Measurements from ENCODE around the gene S100P. TPM values are rescaled to one million over a fixed set of nuclear protein-coding genes. Genes with fewer than 3 reads are reported as not detected.
"Not testable (repeated sequence)": the region's sequence is repeated elsewhere in the genome, so short reads cannot be mapped to it uniquely, and the experiment has no call there.

The S100P gene
- total RNA-seq, 1 donor from 2014 or later: not detected

DNA sequence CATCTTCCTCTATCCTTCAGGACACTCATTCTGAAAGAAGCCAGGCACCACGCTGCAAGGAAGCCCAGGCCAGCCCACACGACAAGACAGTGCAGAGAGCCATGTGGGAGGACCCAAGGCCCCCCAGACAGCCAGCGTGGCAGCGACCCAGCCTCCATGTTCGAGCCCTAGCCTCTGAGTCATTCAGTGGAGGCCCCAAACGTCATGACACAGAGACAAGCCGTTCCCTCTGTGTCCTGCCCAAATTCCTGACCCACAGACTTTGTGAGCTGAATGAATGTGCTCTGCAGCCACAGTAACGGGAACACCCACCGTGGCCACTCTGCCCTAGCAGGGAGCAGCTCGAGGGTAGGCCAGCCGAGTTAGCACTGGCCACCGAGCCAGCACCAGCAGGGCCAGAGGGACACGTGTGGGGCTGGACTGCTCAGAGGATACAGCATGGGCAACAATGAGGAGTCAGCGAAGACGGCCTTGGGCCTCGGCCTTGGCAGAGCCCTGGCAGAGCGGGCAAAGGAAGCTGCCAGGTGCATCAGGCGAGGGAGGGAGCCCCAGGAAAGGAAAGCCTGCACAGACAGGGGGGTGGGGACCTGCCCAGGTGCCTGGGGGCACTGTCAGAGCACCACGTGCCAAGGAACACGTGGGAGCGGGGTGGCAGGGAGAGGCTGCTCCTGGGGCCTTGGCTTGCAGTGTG is 30.9 kb downstream of the S100P start:
- Histone ChIP-seq H3K4me3 (no peak overlapping the region), H3K36me3 (no peaks in the 10 kb centered on the region), H3K9me3 (no peaks in the 10 kb centered on the region), H3K4me1 (peaks cover 0 to 2% of the 10 kb centered on the region in 2 donors), H3K27me3 (no peaks in the 10 kb centered on the region), H3K27ac (no peak overlapping the region)
- intact Hi-C loops (cut with DNase I): no loop called here
- no peak for DNase-seq (ENCODE audit: low spot score in 2 of 2)
- TF ChIP-seq, protein P1, sequence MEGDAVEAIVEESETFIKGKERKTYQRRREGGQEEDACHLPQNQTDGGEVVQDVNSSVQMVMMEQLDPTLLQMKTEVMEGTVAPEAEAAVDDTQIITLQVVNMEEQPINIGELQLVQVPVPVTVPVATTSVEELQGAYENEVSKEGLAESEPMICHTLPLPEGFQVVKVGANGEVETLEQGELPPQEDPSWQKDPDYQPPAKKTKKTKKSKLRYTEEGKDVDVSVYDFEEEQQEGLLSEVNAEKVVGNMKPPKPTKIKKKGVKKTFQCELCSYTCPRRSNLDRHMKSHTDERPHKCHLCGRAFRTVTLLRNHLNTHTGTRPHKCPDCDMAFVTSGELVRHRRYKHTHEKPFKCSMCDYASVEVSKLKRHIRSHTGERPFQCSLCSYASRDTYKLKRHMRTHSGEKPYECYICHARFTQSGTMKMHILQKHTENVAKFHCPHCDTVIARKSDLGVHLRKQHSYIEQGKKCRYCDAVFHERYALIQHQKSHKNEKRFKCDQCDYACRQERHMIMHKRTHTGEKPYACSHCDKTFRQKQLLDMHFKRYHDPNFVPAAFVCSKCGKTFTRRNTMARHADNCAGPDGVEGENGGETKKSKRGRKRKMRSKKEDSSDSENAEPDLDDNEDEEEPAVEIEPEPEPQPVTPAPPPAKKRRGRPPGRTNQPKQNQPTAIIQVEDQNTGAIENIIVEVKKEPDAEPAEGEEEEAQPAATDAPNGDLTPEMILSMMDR (IDR thresholded peaks at IDR 0.05): no peak

DNA sequence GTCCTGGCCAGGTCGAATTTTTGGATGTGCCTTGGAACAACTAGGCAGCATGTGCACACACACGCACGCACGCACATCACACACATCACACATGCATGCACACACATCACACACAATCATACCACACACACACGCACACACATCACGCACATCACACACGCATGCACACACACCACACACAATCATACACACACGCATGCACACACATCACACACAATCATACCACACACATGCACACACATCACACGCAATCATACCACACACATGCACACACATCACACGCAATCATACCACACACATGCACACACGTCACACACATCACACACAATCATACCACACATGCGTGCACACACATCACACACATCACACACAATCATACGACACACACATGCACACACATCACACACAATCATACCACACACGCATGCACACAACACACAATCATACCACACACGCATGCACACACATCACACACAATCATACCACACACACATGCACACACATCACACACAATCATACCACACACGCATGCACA is 31.8 kb downstream of the S100P start:
- H3K36me3 ChIP-seq; H3K9me3 ChIP-seq; intact Hi-C loops (cut with DNase I); H3K4me3 ChIP-seq; H3K27ac ChIP-seq; H3K27me3 ChIP-seq; DNase-seq (ENCODE audit: low spot score in 2 of 2); H3K4me1 ChIP-seq: not testable (repeated sequence)

DNA sequence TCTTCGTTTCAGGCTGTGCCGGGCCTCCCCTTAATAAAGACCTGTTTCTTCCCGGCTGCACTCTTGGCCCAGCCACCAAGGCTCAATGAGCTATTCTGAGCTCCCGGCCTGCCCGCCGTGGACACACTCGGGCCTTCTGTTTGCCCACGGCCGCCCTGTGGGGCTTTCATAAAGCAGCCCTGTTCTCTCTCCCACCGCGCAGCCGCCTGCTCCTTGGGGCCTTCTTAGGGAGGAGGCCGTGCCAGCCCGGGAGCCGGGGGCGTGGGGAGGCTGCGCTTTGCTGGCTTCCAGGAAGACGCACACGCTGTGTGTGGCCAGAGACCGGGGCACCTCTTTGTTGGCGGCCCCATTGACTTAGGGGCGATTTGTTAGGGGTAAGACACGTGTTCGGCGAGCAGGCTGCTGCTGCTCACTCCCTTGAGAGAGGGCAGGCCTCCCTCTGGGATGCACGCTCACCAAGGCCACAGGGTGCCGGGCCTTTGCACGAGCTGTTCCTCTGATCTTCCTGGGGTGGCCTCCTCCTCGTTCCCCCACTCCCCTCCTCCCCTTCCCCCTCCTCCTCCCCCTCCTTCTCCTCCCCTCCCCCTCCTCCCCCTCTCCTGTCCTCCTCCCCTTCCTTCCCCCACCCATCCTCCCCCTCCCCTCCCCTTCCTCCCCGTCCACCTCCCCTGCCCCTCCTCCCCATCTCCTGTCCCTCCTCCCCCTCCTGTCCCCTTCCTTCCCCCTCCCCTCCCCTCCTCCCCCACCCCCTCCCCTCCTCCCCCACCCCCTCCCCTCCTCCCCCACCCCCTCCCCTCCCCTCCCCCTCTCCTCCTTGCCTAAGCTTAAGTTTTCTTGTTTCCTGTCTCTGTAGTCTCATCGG is 33.6 kb downstream of the S100P start:
- TF ChIP-seq, protein P1 (IDR thresholded peaks at IDR 0.05): no peak
- Histone ChIP-seq H3K27ac (peak overlapping the region in 1 of 2 donors; percentile 29), H3K4me3 (peak overlapping the region in 1 of 2 donors; percentile 28), H3K4me1 (peaks cover 0 to under 1% of the 10 kb centered on the region in 2 donors), H3K27me3 (no peaks in the 10 kb centered on the region), H3K36me3 (no peaks in the 10 kb centered on the region), H3K9me3 (no peaks in the 10 kb centered on the region)
- DNase-seq (ENCODE audit: low spot score in 2 of 2): no peak
- intact Hi-C loops (cut with DNase I): no loop called here

DNA sequence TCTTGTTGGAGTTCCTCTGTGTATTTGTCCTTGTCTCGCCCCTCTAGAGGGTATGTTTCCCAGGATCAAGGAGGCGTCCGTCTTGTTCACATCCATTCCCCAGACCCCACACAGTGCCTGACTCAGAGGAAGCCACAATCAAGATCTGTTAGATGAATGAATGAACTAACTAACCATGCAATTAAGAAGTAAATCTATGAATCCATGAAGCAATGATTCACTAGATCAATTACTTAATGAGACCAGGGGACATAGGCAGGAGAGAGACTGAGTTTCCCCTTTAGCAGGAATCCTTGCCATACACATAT is 34.2 kb downstream of the S100P start:
- no peaks in the 10 kb centered on the region for H3K27me3 ChIP-seq
- H3K4me1 ChIP-seq: peaks cover 0 to 6% of the 10 kb centered on the region in 2 donors
- DNase-seq (ENCODE audit: low spot score in 2 of 2): no peak
- intact Hi-C loops (cut with DNase I): no loop called here
- H3K36me3 ChIP-seq: no peaks in the 10 kb centered on the region
- H3K4me3 ChIP-seq: no peak overlapping the region
- TF ChIP-seq, protein P1 (IDR thresholded peaks at IDR 0.05): no peak
- no peaks in the 10 kb centered on the region for H3K9me3 ChIP-seq
- no peak overlapping the region for H3K27ac ChIP-seq

DNA sequence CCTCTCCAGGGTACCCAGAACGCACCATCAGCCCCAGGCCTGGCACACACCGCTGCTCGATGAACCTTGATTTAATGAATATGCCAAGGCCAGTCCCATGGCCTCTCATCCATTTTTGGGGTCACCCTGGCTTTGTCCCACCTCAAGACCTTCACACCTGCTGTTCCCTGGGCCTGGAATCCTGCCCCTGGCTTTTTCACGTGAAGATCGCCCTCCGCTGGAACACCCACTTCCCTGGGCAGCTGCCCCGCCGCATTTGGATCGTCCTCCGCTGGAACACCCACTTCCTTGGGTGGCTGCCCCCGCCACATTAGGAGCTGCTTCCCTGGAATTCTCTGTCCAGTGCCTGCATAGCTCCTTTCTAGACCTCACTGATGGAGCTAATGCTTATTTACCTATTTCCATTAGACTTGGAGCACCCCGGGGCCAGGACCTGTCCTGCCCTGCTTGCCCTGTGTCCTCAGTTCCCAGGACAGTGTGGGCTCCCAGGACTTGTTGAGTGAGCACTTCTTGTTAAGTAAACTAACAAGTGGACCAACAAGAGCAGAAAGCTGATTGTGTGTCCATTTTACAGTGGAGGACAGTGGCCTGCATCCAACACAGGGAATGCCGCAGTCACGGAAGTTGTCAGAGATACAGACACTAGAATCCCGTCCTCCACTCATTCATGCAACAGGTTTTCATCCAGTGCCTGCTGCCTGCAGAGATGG is 34.8 kb downstream of the S100P start:
- H3K4me1 ChIP-seq: peaks cover 0 to 8% of the 10 kb centered on the region in 2 donors
- no peak overlapping the region for H3K27ac ChIP-seq
- intact Hi-C loops (cut with DNase I): no loop called here
- no peak overlapping the region for H3K4me3 ChIP-seq
- H3K36me3 ChIP-seq: no peaks in the 10 kb centered on the region
- TF ChIP-seq, protein P1 (IDR thresholded peaks at IDR 0.05): no peak
- no peaks in the 10 kb centered on the region for H3K9me3 ChIP-seq
- no peaks in the 10 kb centered on the region for H3K27me3 ChIP-seq
- DNase-seq (ENCODE audit: low spot score in 2 of 2): no peak
